Endothelial cell of umbilical vein (primary cell): ENCODE measurements around the gene PPP1R3D. TPM values are rescaled to one million over a fixed set of nuclear protein-coding genes. Genes with fewer than 3 reads are reported as not detected.

Experiments used
- BruUV-seq: library from RNA; stranded (reverse); fragments of 400-500 nt; replicated peaks from 2 replicates; lab custom pipeline; 2021; lab: Mats Ljungman, UMichigan
- CTCF ChIA-PET: fragments of 300-600, 350-600 bp; sonication (Branson Sonifier 250); formaldehyde crosslinking; loops from one replicate; lab custom pipeline; 2021; ENCODE audit warnings: antibody characterized with exemption, inconsistent platforms; lab: Charles Lee
- POLR2A ChIA-PET: fragments of 300-600, 350-600 bp; sonication (Branson Sonifier 250); formaldehyde crosslinking; loops from one replicate; lab custom pipeline; 2021; ENCODE audit warnings: antibody characterized with exemption, inconsistent platforms; lab: Charles Lee
- DNase-seq: peaks from one replicate; pipeline ENCODE4 v3.0.0-alpha.2; 2011; ENCODE audit warnings: low read depth, low spot score
- FAIRE-seq: peaks from 2 replicates; lab custom pipeline; 2011; peaks lifted over from hg19 to GRCh38; lab: Jason Lieb, UNC
- H2AFZ ChIP-seq: 2 replicates; pipeline ENCODE4 v1.6.0; 2012; ENCODE audit warnings: low read depth, low read length, control low read depth, inconsistent platforms
- H3K27ac ChIP-seq: 2 replicates; pipeline ENCODE4 v1.5.1; 2011; ENCODE audit warnings: low read depth, mild to moderate bottlenecking, control low read depth, low read length, moderate library complexity; ENCODE audit not compliant: insufficient read depth
- H3K27me3 ChIP-seq, 2 experiments: 2 replicates each; pipeline versions ENCODE4 v1.6.0 to v1.6.1; 2011; ENCODE audit warnings: low read length in 2 of 2, mixed read lengths in 1 of 2; ENCODE audit not compliant: control insufficient read depth in 2 of 2, insufficient read depth in 2 of 2
- H3K36me3 ChIP-seq, 2 experiments: 2 replicates in 1 of 2; 3 replicates in 1 of 2; pipeline ENCODE4 v1.5.1; 2011; ENCODE audit warnings: low read length in 2 of 2, mild to moderate bottlenecking in 1 of 2, moderate library complexity in 1 of 2; ENCODE audit not compliant: control insufficient read depth in 2 of 2, insufficient read depth in 2 of 2; ENCODE audit errors: extremely low read depth in 1 of 2
- H3K4me1 ChIP-seq: 3 replicates; pipeline ENCODE4 v1.5.1; 2011; ENCODE audit warnings: mild to moderate bottlenecking, low read length; ENCODE audit not compliant: control insufficient read depth, insufficient read depth; ENCODE audit errors: extremely low read depth
- H3K4me2 ChIP-seq: 2 replicates; pipeline ENCODE4 v1.6.1; 2011; ENCODE audit warnings: low read length, control low read depth, mixed read lengths; ENCODE audit not compliant: insufficient read depth
- H3K4me3 ChIP-seq, 3 experiments: fragments of 200-600 bp in 1 of 3; sonication (generic), shearing (Covaris generic) in 1 of 3; replicated peaks in 1 of 3; 2 replicates each; pipeline ENCODE4 v1.5.1; 2011 to 2016; ENCODE audit warnings: control low read depth in 3 of 3, low read length in 3 of 3, mild to moderate bottlenecking in 2 of 3, inconsistent platforms in 1 of 3, low read depth in 1 of 3, moderate library complexity in 1 of 3; ENCODE audit not compliant: insufficient read depth in 1 of 3
- H3K79me2 ChIP-seq: 2 replicates; pipeline ENCODE4 v1.6.0; 2012; ENCODE audit warnings: low read length, inconsistent platforms; ENCODE audit not compliant: control insufficient read depth, insufficient read depth
- H3K9ac ChIP-seq: replicated peaks from 2 replicates; pipeline ENCODE3; 2011; ENCODE audit warnings: low read length, control low read depth; ENCODE audit not compliant: insufficient read depth; ENCODE audit errors: extremely low read depth
- H3K9me1 ChIP-seq: replicated peaks from 3 replicates; pipeline ENCODE4 v1.6.0; 2011; ENCODE audit warnings: mild to moderate bottlenecking, low read length; ENCODE audit not compliant: control insufficient read depth, insufficient read depth; ENCODE audit errors: extremely low read depth
- H3K9me3 ChIP-seq: replicated peaks from 2 replicates; pipeline ENCODE4 v1.5.1; 2012; ENCODE audit warnings: low read length, inconsistent platforms; ENCODE audit not compliant: control insufficient read depth, insufficient read depth
- H4K20me1 ChIP-seq: replicated peaks from 2 replicates; pipeline ENCODE3; 2011; ENCODE audit warnings: mild to moderate bottlenecking, low read length; ENCODE audit not compliant: control insufficient read depth, insufficient read depth; ENCODE audit errors: extremely low read depth
- CTCF ChIP-seq, 2 donors: IDR thresholded peaks; 1 replicate in 1 of 2; 2 replicates in 1 of 2; pipeline ENCODE4 v1.5.1; 2011; ENCODE audit warnings: low read length in 2 of 2, mild to moderate bottlenecking in 2 of 2, moderate library complexity in 2 of 2, control low read depth in 1 of 2, inconsistent platforms in 1 of 2, low read depth in 1 of 2; ENCODE audit not compliant: insufficient read depth in 1 of 2; ENCODE audit errors: extremely low read depth in 1 of 2
- FOS ChIP-seq: IDR thresholded peaks from 2 replicates; pipeline ENCODE4 v1.6.1; 2011; ENCODE audit warnings: mild to moderate bottlenecking, low read length, moderate library complexity, borderline replicate concordance; ENCODE audit not compliant: insufficient read depth
- GATA2 ChIP-seq: IDR thresholded peaks from 2 replicates; pipeline ENCODE4 v1.7.0; 2011; ENCODE audit warnings: low read depth, mild to moderate bottlenecking, moderate library complexity, mixed read lengths, low read length; ENCODE audit not compliant: insufficient read length, insufficient read depth
- JUN ChIP-seq: IDR thresholded peaks from 2 replicates; pipeline ENCODE4 v1.6.1; 2011; ENCODE audit warnings: borderline replicate concordance, low read depth; ENCODE audit not compliant: insufficient read length, insufficient read depth
- MAX ChIP-seq: IDR thresholded peaks from 2 replicates; pipeline ENCODE4 v1.6.1; 2011; ENCODE audit not compliant: insufficient read depth, insufficient read length
- MYC ChIP-seq: IDR thresholded peaks from one replicate; pipeline ENCODE4 v1.6.1; 2011; ENCODE audit warnings: mild to moderate bottlenecking, low read depth, low read length
- POLR2A ChIP-seq: IDR thresholded peaks from 2 replicates; pipeline ENCODE4 v1.6.1; 2012; ENCODE audit warnings: low read depth, mild to moderate bottlenecking, control low read depth, low read length
- POLR2AphosphoS5 ChIP-seq: IDR thresholded peaks from 2 replicates; pipeline ENCODE4 v1.6.1; 2012; ENCODE audit warnings: low read depth, mild to moderate bottlenecking, control low read depth, low read length, moderate library complexity; ENCODE audit not compliant: insufficient read depth
- dilution Hi-C: fragments of 300-500 bp; cut with MboI; formaldehyde crosslinking; loops from one replicate; pipeline ENCODE4 v1.15.0; 2019; ENCODE audit warnings: low sequenced_read_pairs; ENCODE audit not compliant: extremely low pct_ligation_motif_present
- intact Hi-C: fragments of 100-400 bp; cut with micrococcal nuclease; formaldehyde crosslinking; loops from one replicate; pipeline ENCODE4 v1.10.0; 2022
- polyA plus RNA-seq, 4 experiments: library from polyadenylated mRNA; depleted of rRNA in 3 of 4; stranded (reverse) in 3 of 4; unstranded in 1 of 4; fragments of >200 nt; gene quantifications; 2 replicates each; pipeline versions ENCODE4 v1.2.1 to v1.2.3, GENCODE V29; 2011 to 2012; ENCODE audit warnings: missing spikeins in 1 of 4
- total RNA-seq: library from RNA; stranded (reverse); gene quantifications from 2 replicates; pipeline ENCODE4 v1.2.3, GENCODE V29; 2021

PPP1R3D gene
- total and polyA plus RNA-seq, 2 donors (not counting 3 experiments of a cell fraction or from before 2014, with no cell fraction given), result 1.7 to 5.2 TPM

DNA sequence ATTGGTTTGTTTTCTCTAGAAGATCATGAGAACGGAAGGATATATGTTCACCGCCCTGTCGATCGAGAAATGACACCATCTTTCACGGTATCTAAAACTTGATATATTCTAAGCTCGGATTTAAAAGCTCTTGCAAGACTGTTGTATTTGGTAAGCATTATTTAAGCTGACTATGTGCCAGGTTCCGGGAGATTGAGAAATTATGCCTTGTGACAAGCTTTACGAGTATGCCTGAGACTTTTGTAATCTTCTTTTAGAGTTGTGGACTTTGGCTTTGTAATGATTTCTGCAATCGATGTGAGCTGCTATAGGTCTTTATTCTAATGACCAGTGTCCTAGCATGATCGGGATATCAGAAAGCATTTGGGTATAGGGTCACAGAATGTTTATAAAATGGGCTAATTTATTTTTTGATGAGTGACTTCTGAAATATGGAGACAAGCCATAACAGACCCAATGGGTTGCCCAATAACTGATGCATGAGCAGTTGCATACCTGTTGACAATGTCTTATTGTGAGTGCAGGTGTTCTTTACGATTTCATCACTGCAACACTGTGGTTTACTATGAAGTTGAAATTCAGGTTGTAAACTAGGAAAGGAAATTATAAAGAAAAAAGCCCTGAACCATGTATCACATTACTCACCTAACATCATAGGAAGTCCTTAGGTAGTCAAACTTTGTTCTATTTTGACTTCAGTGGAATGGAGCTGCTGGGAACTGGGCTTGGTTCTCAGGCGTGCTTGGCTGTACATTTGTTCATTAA, 32.1 kb upstream of the PPP1R3D start:
- no peak overlapping the region for H3K9ac ChIP-seq
- intact Hi-C loops, result no loop called here
- no peak overlapping the region for H3K4me3 ChIP-seq
- H2AFZ ChIP-seq, result no peak overlapping the region
- no TSS peak for BruUV-seq
- no peak overlapping the region for H3K4me2 ChIP-seq
- dilution Hi-C loops, result no loop called here
- no peaks in the 10 kb centered on the region for H3K9me1 ChIP-seq
- DNase-seq, result no peak
- H4K20me1 ChIP-seq, result no peaks in the 10 kb centered on the region
- no peak for FAIRE-seq
- ChIA-PET POLR2A (no interaction called here), CTCF (no interaction called here)
- TF ChIP-seq POLR2AphosphoS5 (no peak), FOS (no peak), MYC (no peak), GATA2 (no peak), POLR2A (no peak), MAX (no peak), CTCF (IDR thresholded peaks at IDR 0.05; ENCODE audit: extremely low read depth in 1 of 2, insufficient read depth in 1 of 2, low read depth in 1 of 2, low read length in 2 of 2) (no peak), JUN (no peak)
- no peaks in the 10 kb centered on the region for H3K9me3 ChIP-seq
- H3K79me2 ChIP-seq, result no peaks in the 10 kb centered on the region
- no peaks in the 10 kb centered on the region for H3K4me1 ChIP-seq
- no peaks in the 10 kb centered on the region for H3K27me3 ChIP-seq
- no peak overlapping the region for H3K27ac ChIP-seq
- no peaks in the 10 kb centered on the region for H3K36me3 ChIP-seq
